K562 (cell line): Measurements from ENCODE around the gene ITSN2. TPM values are rescaled to one million over a fixed set of nuclear protein-coding genes. Genes with fewer than 3 reads are reported as not detected.

Experiments used
- ATAC-seq: fragments of 200-7000 bp; cut with Tn5 transposase; 3 replicates; pipeline ENCODE4 v1.9.1; 2020; ENCODE audit warnings: moderate library complexity
- BruUV-seq: library from RNA; stranded (reverse); fragments of 400-500 nt; replicated peaks from 2 replicates; lab custom pipeline; 2021; lab: Mats Ljungman, UMichigan
- CTCF ChIA-PET: fragments of 300-600 bp; formaldehyde crosslinking; extraction: SDS; loops from one replicate; lab custom pipeline; 2021; ENCODE audit warnings: low intra/inter-chr PET ratio; lab: Yijun Ruan, JAX
- POLR2A ChIA-PET: fragments of 300-600, 350-650 bp; sonication (Branson Sonifier 250); formaldehyde crosslinking; extraction: SDS; loops from one replicate; lab custom pipeline; 2021; ENCODE audit warnings: antibody characterized with exemption, inconsistent platforms; lab: Yijun Ruan, JAX
- DNase-seq, 4 experiments: peaks; one replicate each; pipeline versions ENCODE4 v3.0.0 to v3.0.0-alpha.2; 2011 to 2018; ENCODE audit warnings: low spot score in 3 of 4, mixed read lengths in 3 of 4; ENCODE audit errors: extremely low read depth in 1 of 4
- FAIRE-seq: peaks from 2 replicates; lab custom pipeline; 2011; peaks lifted over from hg19 to GRCh38; lab: Jason Lieb, UNC
- H2AFZ ChIP-seq: 2 replicates; pipeline ENCODE4 v1.6.0; 2011; ENCODE audit warnings: low read depth, low read length, control low read depth, inconsistent platforms
- H3K27ac ChIP-seq: fragments of 200-600 bp; 3 replicates; pipeline ENCODE4 v1.8.0; 2011; ENCODE audit warnings: low read depth, mild to moderate bottlenecking, control low read depth, inconsistent platforms, low read length, moderate library complexity, mixed read lengths; ENCODE audit errors: extremely low read depth
- H3K27me3 ChIP-seq, 2 experiments: fragments of 300-600 bp in 1 of 2; 2 replicates in 1 of 2; 3 replicates in 1 of 2; pipeline versions ENCODE4 v1.6.0 to v1.8.0; 2011; ENCODE audit warnings: inconsistent platforms in 2 of 2, low read length in 2 of 2, mild to moderate bottlenecking in 1 of 2, mixed read lengths in 1 of 2, moderate library complexity in 1 of 2; ENCODE audit not compliant: control insufficient read depth in 2 of 2, insufficient read depth in 2 of 2
- H3K36me3 ChIP-seq: fragments of 300-600 bp; 3 replicates; pipeline ENCODE4 v1.8.0; 2011; ENCODE audit warnings: mild to moderate bottlenecking, low read length, inconsistent platforms; ENCODE audit not compliant: control insufficient read depth, insufficient read depth
- H3K4me1 ChIP-seq, 2 experiments: fragments of 200-600 bp in 1 of 2; replicated peaks in 1 of 2; 2 replicates in 1 of 2; 3 replicates in 1 of 2; pipeline versions ENCODE4 v1.5.1 to v1.8.0; 2011; ENCODE audit warnings: inconsistent platforms in 2 of 2, low read length in 2 of 2, mild to moderate bottlenecking in 1 of 2, mixed read lengths in 1 of 2, moderate library complexity in 1 of 2; ENCODE audit not compliant: control insufficient read depth in 2 of 2, insufficient read depth in 2 of 2
- H3K4me2 ChIP-seq: 2 replicates; pipeline ENCODE4 v1.6.1; 2011; ENCODE audit warnings: low read length, control low read depth, inconsistent platforms, mixed read lengths; ENCODE audit not compliant: insufficient read depth
- H3K4me3 ChIP-seq: fragments of 200-600 bp; sonication (generic), shearing (Covaris generic); 2 replicates; pipeline ENCODE4 v1.5.1; 2016; ENCODE audit warnings: control low read depth, inconsistent platforms
- H3K79me2 ChIP-seq: fragments of 200-600 bp; 3 replicates; pipeline ENCODE4 v1.8.0; 2011; ENCODE audit warnings: low read length, inconsistent platforms; ENCODE audit not compliant: control insufficient read depth, insufficient read depth
- H3K9ac ChIP-seq, 2 experiments: 2 replicates each; pipeline versions ENCODE4 v1.6.0 to v1.6.1; 2011; ENCODE audit warnings: low read depth in 2 of 2, low read length in 2 of 2, control low read depth in 1 of 2, inconsistent platforms in 1 of 2, mild to moderate bottlenecking in 1 of 2, mixed read lengths in 1 of 2; ENCODE audit not compliant: insufficient read depth in 1 of 2
- H3K9me1 ChIP-seq: one replicate; pipeline ENCODE4 v1.6.0; 2011; ENCODE audit warnings: inconsistent platforms, mild to moderate bottlenecking, low read length, moderate library complexity; ENCODE audit not compliant: control insufficient read depth, insufficient read depth
- H3K9me3 ChIP-seq: replicated peaks from 2 replicates; pipeline ENCODE4 v1.5.1; 2011; ENCODE audit warnings: low read depth, low read length, inconsistent platforms; ENCODE audit not compliant: control insufficient read depth, insufficient read depth
- H4K20me1 ChIP-seq: replicated peaks from 2 replicates; pipeline ENCODE4 v1.6.1; 2011; ENCODE audit warnings: low read length, inconsistent platforms, mixed read lengths; ENCODE audit not compliant: control insufficient read depth, insufficient read depth
- BHLHE40 ChIP-seq: IDR thresholded peaks from 2 replicates; pipeline ENCODE4 v1.6.1; 2011; ENCODE audit warnings: low read length, improper control_type of control experiment
- CBFA2T3 ChIP-seq: fragments of 450-650 bp; IDR thresholded peaks from 2 replicates; pipeline ENCODE4 v1.6.1; 2017
- CEBPG ChIP-seq, 3 experiments: fragments of 200-800 bp in 1 of 3; sonication (Bioruptor generic) in 1 of 3; sonication (generic) in 1 of 3; formaldehyde crosslinking in 1 of 3; IDR thresholded peaks in 2 of 3; conservative IDR thresholded peaks in 1 of 3; 2 replicates each; pipeline versions ENCODE4 v1.6.1 to v1.8.0; 2016 to 2022; ENCODE audit warnings: missing compliant biosample characterization in 2 of 3, missing genetic modification characterization in 2 of 3, mild to moderate bottlenecking in 1 of 3, missing genetic modification reagents in 1 of 3
- GATA2 ChIP-seq: sonication (generic); formaldehyde crosslinking; IDR thresholded peaks from 2 replicates; pipeline ENCODE4 v1.4.0; 2020; ENCODE audit warnings: mild to moderate bottlenecking, missing genetic modification reagents
- RNF2 ChIP-seq: sonication (generic); IDR thresholded peaks from 2 replicates; pipeline ENCODE4 v1.6.1; 2016
- ZNF124 ChIP-seq: sonication (generic); formaldehyde crosslinking; IDR thresholded peaks from 2 replicates; pipeline ENCODE4 v1.8.1; 2022; ENCODE audit warnings: missing genetic modification reagents
- WGBS: fragments of 100-300 bp; shearing (Covaris generic); methylation state at CpG from one replicate; pipeline ENCODE4 v1.1.6; 2016; ENCODE audit warnings: low coverage, mixed read lengths; ENCODE audit not compliant: insufficient coverage; ENCODE audit errors: missing lambda C conversion rate; 5-methylcytosine and 5-hydroxymethylcytosine counted together
- in situ Hi-C: fragments of 300-500 bp; cut with MboI; formaldehyde crosslinking; loops from 4 replicates; pipeline ENCODE4 v1.15.0; 2018; ENCODE audit warnings: inconsistent platforms, mixed read lengths
- intact Hi-C: fragments of 100-400 bp; cut with micrococcal nuclease; formaldehyde crosslinking; loops from 2 replicates; pipeline ENCODE4 v1.14.2; 2022
- polyA plus RNA-seq, 8 experiments: library from polyadenylated mRNA; depleted of rRNA in 4 of 8; stranded (reverse) in 5 of 8; unstranded in 3 of 8; fragments of >200 nt; fragmentation: Nextera tagmentation in 2 of 8; fragmentation: Illumina TruSeq in 1 of 8; extraction: Ambion mirVana in 2 of 8; extraction: Trizol in 1 of 8; gene quantifications; 2 replicates each; pipeline versions ENCODE4 v1.2.1 to v1.2.3, GENCODE V29; 2011 to 2014; ENCODE audit warnings: inconsistent platforms in 1 of 8, missing spikeins in 1 of 8
- total RNA-seq, 7 experiments: library from RNA; depleted of rRNA in 6 of 7; stranded (reverse); fragments of >200 nt in 6 of 7; fragmentation: Illumina TruSeq in 2 of 7; extraction: Trizol in 2 of 7; gene quantifications; 2 replicates each; pipeline versions ENCODE4 v1.2.1 to v1.2.3, GENCODE V29; 2011 to 2021; ENCODE audit warnings: low replicate concordance in 1 of 7
- TF ChIP-seq, protein P1 (sequence below): fragments of 250-450 bp; sonication (Bioruptor Pico); IDR thresholded peaks from 2 replicates; pipeline ENCODE4 v1.5.1; 2021; ENCODE audit warnings: mild to moderate bottlenecking
- TF ChIP-seq, protein P2 (sequence below), 2 experiments: IDR thresholded peaks in 1 of 2; conservative IDR thresholded peaks in 1 of 2; 2 replicates each; pipeline ENCODE4 v1.6.1; 2016; ENCODE audit warnings: low read depth in 2 of 2, mild to moderate bottlenecking in 1 of 2, missing compliant biosample characterization in 1 of 2, missing genetic modification characterization in 1 of 2, moderate library complexity in 1 of 2

The ITSN2 gene
- total and polyA plus RNA-seq, 9 of the 15 experiments (the other 6 are each of a cell fraction or from before 2014, with no cell fraction given): 6.6 to 19.9 (median 15.2) TPM

DNA sequence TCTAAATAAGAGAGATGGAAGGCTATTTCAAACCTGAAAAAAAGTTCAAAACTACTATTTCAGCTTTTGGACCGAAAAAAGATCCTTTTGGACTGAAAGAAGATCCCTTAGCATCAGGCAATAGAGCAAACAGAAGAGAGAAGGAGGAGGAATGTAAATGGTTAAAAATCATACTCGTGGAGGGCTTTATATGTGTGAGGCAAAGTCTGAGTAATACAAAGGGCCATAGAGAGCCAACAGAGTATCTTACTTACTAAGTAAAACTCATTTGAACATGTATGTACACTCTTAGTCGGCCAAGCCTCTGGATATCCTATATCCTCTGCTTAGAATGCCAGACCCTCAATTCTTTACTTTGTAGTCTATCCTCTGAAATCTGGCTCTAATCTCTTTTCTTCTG lies 55.7 kb downstream of the ITSN2 start:
- no peak for TF ChIP-seq CEBPG (CRISPR knock-in tag; IDR thresholded peaks at IDR 0.05)
- no peak for TF ChIP-seq CEBPG (tag; conservative IDR thresholded peaks at IDR 0.05 in 1 of 2, IDR thresholded peaks at IDR 0.05 in 1 of 2)
- TF ChIP-seq, protein P1, sequence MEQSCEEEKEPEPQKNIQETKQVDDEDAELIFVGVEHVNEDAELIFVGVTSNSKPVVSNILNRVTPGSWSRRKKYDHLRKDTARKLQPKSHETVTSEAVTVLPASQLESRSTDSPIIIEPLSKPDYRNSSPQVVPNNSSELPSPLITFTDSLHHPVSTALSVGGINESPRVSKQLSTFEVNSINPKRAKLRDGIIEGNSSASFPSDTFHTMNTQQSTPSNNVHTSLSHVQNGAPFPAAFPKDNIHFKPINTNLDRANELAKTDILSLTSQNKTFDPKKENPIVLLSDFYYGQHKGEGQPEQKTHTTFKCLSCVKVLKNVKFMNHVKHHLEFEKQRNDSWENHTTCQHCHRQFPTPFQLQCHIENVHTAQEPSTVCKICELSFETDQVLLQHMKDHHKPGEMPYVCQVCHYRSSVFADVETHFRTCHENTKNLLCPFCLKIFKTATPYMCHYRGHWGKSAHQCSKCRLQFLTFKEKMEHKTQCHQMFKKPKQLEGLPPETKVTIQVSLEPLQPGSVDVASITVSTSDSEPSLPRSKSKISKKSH: no peak
- BruUV-seq: no TSS peak
- ATAC-seq (no peak; the same call in 2 of the 3 replicates), FAIRE-seq (no peak), DNase-seq (no peak)
- no peak overlapping the region for H2AFZ ChIP-seq
- peaks cover 8% of the 10 kb centered on the region; the same call in 1 of the 3 replicates for H3K36me3 ChIP-seq
- H3K4me2 ChIP-seq: no peak overlapping the region
- no peaks in the 10 kb centered on the region for H3K27me3 ChIP-seq
- CTCF ChIA-PET: no interaction called here
- 22% methylated on average over 3 of the region's 3 CpGs for WGBS
- H4K20me1 ChIP-seq: no peaks in the 10 kb centered on the region
- H3K4me1 ChIP-seq: no peaks in the 10 kb centered on the region
- H3K9me1 ChIP-seq: no peaks in the 10 kb centered on the region
- intact Hi-C loops (no loop called here), in situ Hi-C loops (no loop called here)
- H3K27ac ChIP-seq: no peak overlapping the region
- H3K9me3 ChIP-seq: no peaks in the 10 kb centered on the region
- POLR2A ChIA-PET: interaction anchor here (0.9 kb wide), 1 partner anchor 35 kb away, joined by 3 read pairs; no protein-coding TSS in a partner anchor
- no peak overlapping the region for H3K4me3 ChIP-seq
- no peak overlapping the region for H3K9ac ChIP-seq
- H3K79me2 ChIP-seq: no peaks in the 10 kb centered on the region

DNA sequence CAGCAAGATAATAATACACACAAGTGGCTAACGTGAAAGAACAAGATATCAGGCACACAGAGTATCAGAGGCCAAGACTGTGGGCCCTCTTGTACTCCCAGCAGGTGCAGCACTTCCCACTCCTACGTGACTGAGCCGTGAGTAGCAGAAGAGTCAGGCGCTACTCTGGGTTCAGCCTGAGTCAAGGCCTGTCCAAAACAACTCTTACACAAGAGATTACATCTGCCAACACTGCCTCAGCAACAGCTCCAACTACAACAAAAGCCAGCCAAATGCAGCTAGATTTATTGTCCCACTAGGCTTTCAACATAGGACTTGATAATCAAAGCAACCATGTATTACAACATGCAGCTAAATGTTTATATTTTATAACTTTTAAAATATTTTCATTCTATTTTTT lies 56.2 kb downstream of the ITSN2 start:
- peak overlapping the region in 1 of 2 experiments; percentile 48; a peak in 1 of 4 replicates for H3K9ac ChIP-seq
- no peaks in the 10 kb centered on the region for H3K9me3 ChIP-seq
- H2AFZ ChIP-seq: no peak overlapping the region
- no peak overlapping the region for H3K4me2 ChIP-seq
- no peaks in the 10 kb centered on the region for H3K27me3 ChIP-seq
- BruUV-seq: no TSS peak
- no peaks in the 10 kb centered on the region for H4K20me1 ChIP-seq
- ATAC-seq (peak; percentile 75), DNase-seq (peak in 1 of 4 experiments; percentile 26), FAIRE-seq (no peak)
- H3K4me3 ChIP-seq: no peak overlapping the region
- in situ Hi-C loops: no loop called here
- H3K79me2 ChIP-seq: no peaks in the 10 kb centered on the region
- H3K4me1 ChIP-seq: no peaks in the 10 kb centered on the region
- H3K27ac ChIP-seq: no peak overlapping the region
- no peaks in the 10 kb centered on the region for H3K9me1 ChIP-seq
- 11% methylated on average over 4 of the region's 4 CpGs for WGBS
- POLR2A ChIA-PET: interaction anchor here (0.9 to 1.0 kb wide), 2 partner anchors 18 to 35 kb away, joined by 3 read pairs; no protein-coding TSS in a partner anchor
- intact Hi-C loops: no loop called here
- CTCF ChIA-PET: interaction anchor here (0.6 kb wide), 1 partner anchor 60 kb away, joined by 3 read pairs; no protein-coding TSS in a partner anchor
- peak; percentile 44; the same call in 1 of the 2 replicates for TF ChIP-seq BHLHE40
- TF ChIP-seq, protein P2, sequence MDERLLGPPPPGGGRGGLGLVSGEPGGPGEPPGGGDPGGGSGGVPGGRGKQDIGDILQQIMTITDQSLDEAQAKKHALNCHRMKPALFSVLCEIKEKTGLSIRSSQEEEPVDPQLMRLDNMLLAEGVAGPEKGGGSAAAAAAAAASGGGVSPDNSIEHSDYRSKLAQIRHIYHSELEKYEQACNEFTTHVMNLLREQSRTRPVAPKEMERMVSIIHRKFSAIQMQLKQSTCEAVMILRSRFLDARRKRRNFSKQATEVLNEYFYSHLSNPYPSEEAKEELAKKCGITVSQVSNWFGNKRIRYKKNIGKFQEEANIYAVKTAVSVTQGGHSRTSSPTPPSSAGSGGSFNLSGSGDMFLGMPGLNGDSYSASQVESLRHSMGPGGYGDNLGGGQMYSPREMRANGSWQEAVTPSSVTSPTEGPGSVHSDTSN (CRISPR knock-in tag; IDR thresholded peaks at IDR 0.05; ENCODE audit: low read depth): no peak
- TF ChIP-seq, protein P2 (tag; conservative IDR thresholded peaks at IDR 0.05; ENCODE audit: low read depth): peak; percentile 65
- TF ChIP-seq CEBPG (CRISPR knock-in tag; IDR thresholded peaks at IDR 0.05): no peak
- peak in 1 of 2 experiments; percentile 46; a peak in 1 of 4 replicates for TF ChIP-seq CEBPG (tag; conservative IDR thresholded peaks at IDR 0.05 in 1 of 2, IDR thresholded peaks at IDR 0.05 in 1 of 2)
- TF ChIP-seq RNF2: no peak
- TF ChIP-seq CBFA2T3: 0 out of 2 replicates have a peak, but pooled peaks have one; percentile 21
- no peak for TF ChIP-seq ZNF124
- TF ChIP-seq GATA2: 0 out of 2 replicates have a peak, but pooled peaks have one; percentile 16
- peaks cover 8% of the 10 kb centered on the region; the same call in 1 of the 3 replicates for H3K36me3 ChIP-seq
